ENCODE results near the gene SHB.

Gene SHB

GRCh38 chr9:38063363-38063707 lies 5.7 kb downstream of the SHB start:
- Histone ChIP-seq H3K27me3 (replicated peaks) (no peaks in the 10 kb centered on the region), H3K36me3 (replicated peaks) (no peaks in the 10 kb centered on the region), H3K27ac (no peak overlapping the region), H3K4me3 (ENCODE audit: low read depth, low read length) (no peak overlapping the region)
- DNase-seq = no peak
- TF ChIP-seq CTCF (IDR thresholded peaks at IDR 0.05; ENCODE audit: low read depth, low read length, missing control alignments) = no peak
- in situ Hi-C loops (cut with HindIII; ENCODE audit: low pct_ligation_motif_present, low sequenced_read_pairs) = no loop called here

- TF ChIP-seq CTCF (IDR thresholded peaks at IDR 0.05; ENCODE audit: low read depth, low read length, missing control alignments) = no peak
- Histone ChIP-seq H3K27me3 (replicated peaks) (no peaks in the 10 kb centered on the region), H3K27ac (peak overlapping the region; percentile 45), H3K36me3 (replicated peaks) (no peaks in the 10 kb centered on the region), H3K4me3 (ENCODE audit: low read depth, low read length) (no peak overlapping the region)
- in situ Hi-C loops (cut with HindIII; ENCODE audit: low pct_ligation_motif_present, low sequenced_read_pairs) = no loop called here
- DNase-seq = peak; percentile 83
Measured at GRCh38 chr9:38062498-38063362, 6.3 kb downstream of the SHB start.

GRCh38 chr9:38062106-38062497 lies 6.9 kb downstream of the SHB start:
- in situ Hi-C loops (cut with HindIII; ENCODE audit: low pct_ligation_motif_present, low sequenced_read_pairs) = no loop called here
- no peak overlapping the region for H3K27ac ChIP-seq
- no peak overlapping the region for H3K4me3 ChIP-seq (ENCODE audit: low read depth, low read length)

GRCh38 chr9:38061326-38061977 lies 7.6 kb downstream of the SHB start:
- no peak for DNase-seq
- no peaks in the 10 kb centered on the region for H3K36me3 ChIP-seq (replicated peaks)
- H3K27me3 ChIP-seq (replicated peaks) = no peaks in the 10 kb centered on the region
- in situ Hi-C loops (cut with HindIII; ENCODE audit: low pct_ligation_motif_present, low sequenced_read_pairs) = no loop called here
- no peak for TF ChIP-seq CTCF (IDR thresholded peaks at IDR 0.05; ENCODE audit: low read depth, low read length, missing control alignments)
- no peak overlapping the region for H3K27ac ChIP-seq
- no peak overlapping the region for H3K4me3 ChIP-seq (ENCODE audit: low read depth, low read length)

More at GRCh38 chr9:38062106-38062497, 6.9 kb downstream of the SHB start:
- H3K27me3 ChIP-seq (replicated peaks) = no peaks in the 10 kb centered on the region
- no peaks in the 10 kb centered on the region for H3K36me3 ChIP-seq (replicated peaks)
- no peak for DNase-seq
- TF ChIP-seq CTCF (IDR thresholded peaks at IDR 0.05; ENCODE audit: low read depth, low read length, missing control alignments) = no peak

- DNase-seq = no peak
- no peak for TF ChIP-seq CTCF (IDR thresholded peaks at IDR 0.05; ENCODE audit: low read depth, low read length, missing control alignments)
- in situ Hi-C loops (cut with HindIII; ENCODE audit: low pct_ligation_motif_present, low sequenced_read_pairs) = no loop called here
- Histone ChIP-seq H3K4me3 (ENCODE audit: low read depth, low read length) (no peak overlapping the region), H3K27me3 (replicated peaks) (no peaks in the 10 kb centered on the region), H3K27ac (no peak overlapping the region), H3K36me3 (replicated peaks) (no peaks in the 10 kb centered on the region)
Measured at GRCh38 chr9:38060681-38061080, 8.3 kb downstream of the SHB start.
